NCI-H526 treated with DMSO at 0.1 percent for 48 hours (cell line): ENCODE results near the gene NRP1.

Source experiments
- DNase-seq: peaks from one replicate; lab custom pipeline; 2025; lab: John Stamatoyannopoulos, UW

NRP1 gene

GRCh38 chr10:33212061-33212748, 122.3 kb downstream of the NRP1 start:
- no peak for DNase-seq

DNA sequence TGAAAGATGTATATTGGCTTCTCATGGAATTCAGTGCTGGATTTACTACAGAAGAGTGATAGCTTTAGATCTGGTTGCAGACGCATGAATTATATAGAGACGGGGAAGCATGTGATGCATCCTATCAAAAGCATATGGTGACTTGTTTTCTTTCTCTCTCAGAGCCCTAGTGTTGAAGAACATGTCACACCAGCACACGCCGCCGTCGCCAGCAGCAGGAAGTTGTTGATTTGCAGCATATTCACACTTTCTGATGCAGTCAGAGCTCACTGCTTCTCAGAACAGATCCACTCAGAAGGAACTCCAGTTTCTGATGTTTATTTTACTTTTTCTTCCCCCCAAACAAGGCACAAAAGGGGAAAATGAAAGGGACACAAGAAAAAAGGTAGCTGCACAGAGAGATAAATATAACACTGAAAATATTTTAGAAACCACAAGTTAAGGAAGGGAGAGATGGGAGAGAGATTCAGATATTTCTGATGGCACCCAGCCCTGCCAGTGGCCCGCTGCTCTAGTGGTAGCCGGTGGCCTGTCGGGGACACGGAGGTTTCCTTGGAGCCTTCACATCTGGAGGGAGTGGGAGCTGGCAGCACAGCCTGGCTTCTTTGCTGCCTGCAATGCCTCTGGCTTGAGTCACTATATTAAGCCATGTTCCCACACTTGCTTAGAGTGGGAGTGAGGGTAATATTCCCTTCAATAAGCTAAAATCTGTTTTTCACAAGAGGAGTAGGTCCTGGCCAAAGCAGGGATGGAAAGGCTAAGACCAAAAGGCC, 123.2 kb downstream of the NRP1 start:
- DNase-seq: no peak

- DNase-seq: no peak
Observed at GRCh38 chr10:33209802-33210201, 124.7 kb downstream of the NRP1 start.

- DNase-seq: no peak
Observed at GRCh38 chr10:33208166-33208565, 126.3 kb downstream of the NRP1 start.

GRCh38 chr10:33204031-33204430, 130.4 kb downstream of the NRP1 start:
- DNase-seq: no peak

DNA sequence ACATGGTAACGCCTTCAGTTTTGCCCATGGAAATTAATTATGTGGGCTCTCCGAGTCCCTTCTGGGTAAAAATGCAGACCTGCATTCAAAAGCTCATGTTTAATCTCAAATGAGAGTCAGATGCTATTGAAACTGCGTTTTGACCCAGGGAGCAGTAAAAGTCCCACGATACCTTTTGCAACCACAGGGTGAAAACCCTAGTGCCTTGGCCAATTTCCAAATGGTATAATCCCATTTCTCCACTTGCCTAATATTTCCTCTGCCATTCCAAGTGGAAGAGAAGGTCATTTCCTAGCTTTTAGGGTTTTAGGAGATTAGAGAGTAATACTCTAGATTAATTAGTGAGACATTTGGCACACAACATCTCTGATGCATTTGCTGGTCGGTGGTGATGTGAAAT, 132.5 kb downstream of the NRP1 start:
- no peak for DNase-seq

GRCh38 chr10:33201056-33201780, 133.2 kb downstream of the NRP1 start:
- no peak for DNase-seq

DNA sequence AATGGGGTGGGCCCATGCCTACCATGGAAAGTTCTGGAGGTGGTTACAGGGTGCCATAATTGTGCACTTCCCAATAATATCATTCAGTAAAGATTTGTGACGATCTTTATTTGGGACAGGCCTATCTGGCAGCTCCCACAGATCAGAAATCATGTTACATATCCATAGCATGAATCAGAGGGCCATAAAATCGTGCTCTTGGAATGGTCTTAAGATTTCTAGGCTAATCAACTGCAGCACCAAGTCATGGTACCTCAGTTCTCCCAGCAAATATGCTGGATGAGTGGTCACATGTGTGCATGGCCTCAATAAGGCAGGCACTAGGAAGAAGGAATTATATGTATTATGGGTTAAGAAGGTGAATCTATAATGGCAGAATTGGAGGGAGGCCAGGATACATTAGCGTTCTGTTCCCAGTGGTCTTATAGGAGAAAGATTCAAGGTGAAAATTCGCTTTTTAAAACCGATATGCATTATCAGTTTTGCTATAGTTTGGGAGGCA, 134.7 kb downstream of the NRP1 start:
- no peak for DNase-seq

DNA sequence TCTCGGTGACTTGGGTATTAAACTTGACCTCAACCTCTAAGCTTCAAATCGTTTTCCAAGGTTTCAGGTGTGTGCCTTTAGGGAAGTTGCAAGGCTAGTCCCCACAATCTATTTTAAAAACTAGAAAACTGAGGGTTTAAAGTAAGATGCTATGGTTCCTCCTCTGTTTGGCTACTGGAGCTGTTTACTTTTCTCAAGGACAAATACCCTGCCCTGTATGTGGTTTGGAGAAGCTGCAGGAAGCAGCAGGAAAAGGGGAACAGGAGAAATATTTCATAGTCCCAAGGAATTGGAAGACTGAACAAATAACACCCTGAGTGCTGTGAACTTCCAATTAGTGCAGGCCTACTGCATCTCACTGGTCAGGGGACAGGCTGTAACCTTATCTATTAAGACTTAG, 135.9 kb downstream of the NRP1 start:
- no peak for DNase-seq

- DNase-seq: no peak
Observed at GRCh38 chr10:33196710-33197491, 137.6 kb downstream of the NRP1 start.

DNA sequence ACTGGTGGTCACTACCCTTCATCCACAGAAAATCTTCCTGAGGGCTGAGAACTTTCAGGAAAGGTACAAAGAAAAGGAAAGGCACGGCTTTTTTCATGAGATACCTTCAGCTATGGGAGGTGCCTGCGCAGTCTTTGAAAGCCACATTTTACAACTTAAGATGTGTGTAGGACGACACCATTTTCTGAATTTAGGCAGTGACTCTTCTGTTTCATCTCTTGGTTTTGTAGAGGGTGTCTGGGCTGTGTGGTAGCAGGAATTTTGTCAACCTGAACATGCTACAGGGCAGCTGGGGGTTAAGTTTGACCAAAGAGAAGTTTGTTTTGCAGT, 138.1 kb downstream of the NRP1 start:
- DNase-seq: no peak

GRCh38 chr10:33195608-33196376, 138.7 kb downstream of the NRP1 start:
- DNase-seq: no peak

- no peak for DNase-seq
Observed at GRCh38 chr10:33193701-33194521, 140.6 kb downstream of the NRP1 start.

DNA sequence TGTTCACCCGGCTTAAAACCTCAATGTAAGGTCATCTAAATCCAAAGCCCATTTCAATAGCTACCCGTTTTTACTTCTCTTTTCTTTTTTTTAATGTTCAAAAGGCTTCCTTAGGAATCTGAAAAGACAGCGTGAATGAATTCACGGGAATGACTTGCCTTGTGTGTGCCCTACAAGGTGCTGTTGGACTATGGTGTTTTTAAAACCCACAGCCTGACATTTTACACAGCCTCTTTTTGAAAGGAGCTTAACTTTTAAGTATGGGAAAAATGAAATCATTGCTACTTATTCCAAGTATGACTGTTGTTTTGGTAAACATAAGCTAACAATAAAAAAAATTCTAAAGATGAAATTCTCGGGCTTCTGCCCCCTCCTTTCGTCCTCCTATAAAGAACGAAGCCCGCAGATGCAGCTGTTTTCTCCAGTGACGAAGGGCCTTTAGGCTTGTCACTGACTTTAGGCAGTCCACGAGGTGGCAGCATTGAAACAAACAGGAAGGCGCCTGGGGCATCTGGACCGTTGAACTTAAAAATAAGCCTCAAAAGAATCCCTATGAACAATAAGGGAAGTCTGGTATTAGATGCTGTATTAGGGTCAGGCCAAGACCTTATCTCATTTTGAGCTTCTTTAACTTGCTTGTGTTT, 141.3 kb downstream of the NRP1 start:
- DNase-seq: peak; percentile 24

DNA sequence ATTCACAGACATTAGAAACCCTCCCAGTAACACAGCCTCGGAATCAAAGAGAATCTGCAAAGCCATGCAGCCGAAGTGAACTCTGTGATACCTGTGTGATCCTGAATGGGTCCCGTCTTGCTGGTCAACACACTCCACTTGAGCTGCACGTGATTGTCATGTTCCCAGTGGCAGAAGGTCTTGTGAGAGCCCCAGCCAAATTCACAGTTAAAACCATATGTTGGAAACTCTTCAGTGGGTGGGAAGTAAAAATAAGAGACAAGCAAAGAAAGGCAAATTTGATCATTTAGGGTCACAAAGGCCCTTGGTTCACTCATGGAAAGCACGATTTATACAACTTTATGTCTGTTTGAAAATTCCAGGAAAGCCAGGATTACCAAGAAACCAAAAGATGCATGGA, 142.3 kb downstream of the NRP1 start:
- no peak for DNase-seq

DNA sequence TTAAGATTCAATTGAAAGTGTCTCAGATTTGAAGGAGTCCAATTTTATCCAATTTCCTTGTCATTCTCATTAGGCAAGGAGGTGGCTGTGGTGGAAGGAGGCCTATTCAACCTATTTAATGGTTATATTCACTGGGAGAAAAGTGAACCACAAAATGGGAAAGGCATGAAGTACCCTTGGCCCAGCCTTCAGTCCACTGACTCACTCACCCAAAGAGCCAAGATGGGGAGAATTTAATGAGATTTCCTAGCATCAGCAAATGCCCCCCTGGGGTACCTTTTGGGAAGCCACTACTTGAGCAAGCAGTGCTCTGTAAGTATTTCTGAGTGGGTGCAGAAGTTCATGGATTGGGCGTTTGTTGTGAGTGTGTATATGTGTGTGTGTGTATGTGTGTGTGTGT, 144.1 kb downstream of the NRP1 start:
- no peak for DNase-seq

- no peak for DNase-seq
Observed at GRCh38 chr10:33189808-33190207, 144.7 kb downstream of the NRP1 start.

DNA sequence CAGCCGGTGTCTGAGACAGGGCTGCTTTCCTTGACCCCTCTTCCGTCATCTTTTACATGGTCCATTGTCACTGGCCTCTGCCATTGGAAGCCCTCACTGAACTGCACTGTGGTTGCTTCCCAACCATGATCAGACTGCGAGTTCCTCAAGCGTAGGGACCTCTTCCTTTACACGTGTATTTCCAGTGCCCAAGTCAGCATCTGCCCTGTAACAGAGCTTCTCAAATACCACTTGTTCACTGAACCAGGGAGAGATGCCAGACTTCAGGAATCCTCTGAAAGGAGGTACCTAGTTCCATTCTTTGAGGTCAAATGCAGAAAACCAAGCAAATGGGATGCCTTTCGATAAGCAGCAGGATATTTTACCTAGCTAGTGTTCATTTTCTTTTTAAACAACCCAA, 145.1 kb downstream of the NRP1 start:
- DNase-seq: no peak

DNA sequence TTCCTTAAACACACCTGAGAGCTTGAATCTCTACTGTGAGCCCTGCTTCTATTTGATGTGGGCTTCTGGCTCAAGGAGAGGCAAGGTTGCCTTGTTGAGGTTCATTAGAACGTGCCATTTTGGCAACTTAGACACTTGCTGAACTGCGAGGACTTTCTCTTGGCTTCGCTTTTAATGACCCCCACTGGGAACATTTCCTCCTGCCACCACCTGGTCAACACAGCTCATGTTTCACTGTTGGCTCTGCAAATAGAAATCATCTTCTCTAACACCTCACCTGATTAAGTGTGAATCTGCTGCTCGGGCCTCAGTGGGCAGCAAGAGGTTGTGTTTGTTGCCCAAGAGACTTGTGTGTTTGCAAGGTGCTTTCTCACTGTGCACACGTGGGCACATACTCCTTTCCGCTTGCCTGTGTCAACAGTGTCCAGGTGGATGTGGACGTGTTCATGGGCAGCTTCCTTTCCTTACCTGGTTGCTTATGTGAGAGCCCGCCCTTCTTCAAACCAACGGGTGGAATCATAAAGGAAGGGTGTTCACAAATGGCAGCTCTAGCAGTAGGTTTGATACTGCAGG, 147.0 kb downstream of the NRP1 start:
- DNase-seq: no peak

GRCh38 chr10:33186150-33186549, 148.3 kb downstream of the NRP1 start:
- no peak for DNase-seq
